GM12878 (cell line): ENCODE measurements around the gene DACH2.

Experiments
- ATF7 ChIP-seq: fragments of 450-650 bp; IDR thresholded peaks from 2 replicates; pipeline ENCODE4 v1.6.1; 2016; ENCODE audit warnings: low read depth, mild to moderate bottlenecking
- CBX3 ChIP-seq: fragments of 200-600 bp; sonication (generic); IDR thresholded peaks from 2 replicates; pipeline ENCODE4 v1.6.1; 2016; ENCODE audit warnings: low read depth, borderline replicate concordance
- CHD2 ChIP-seq: IDR thresholded peaks from 2 replicates; pipeline ENCODE4 v1.6.1; 2011; ENCODE audit warnings: low read depth, low read length, improper control_type of control experiment, borderline replicate concordance
- CTCF ChIP-seq, 3 experiments: IDR thresholded peaks in 2 of 3; conservative IDR thresholded peaks in 1 of 3; 2 replicates each; pipeline ENCODE4 v1.5.1; 2011; ENCODE audit warnings: low read depth in 3 of 3, low read length in 3 of 3, mild to moderate bottlenecking in 3 of 3, control low read depth in 2 of 3, moderate library complexity in 2 of 3, inconsistent platforms in 1 of 3, mixed read lengths in 1 of 3; ENCODE audit not compliant: control insufficient read depth in 2 of 3, insufficient read depth in 1 of 3; ENCODE audit errors: extremely low read depth in 1 of 3
- EZH2 ChIP-seq: IDR thresholded peaks from 2 replicates; pipeline ENCODE4 v1.6.1; 2012; ENCODE audit warnings: low read depth, mild to moderate bottlenecking, control low read depth, inconsistent platforms, low read length, borderline replicate concordance; ENCODE audit not compliant: control insufficient read depth
- JUNB ChIP-seq: IDR thresholded peaks from 2 replicates; pipeline ENCODE4 v1.6.1; 2016; ENCODE audit warnings: antibody characterized with exemption, mild to moderate bottlenecking
- MAX ChIP-seq: IDR thresholded peaks from 2 replicates; pipeline ENCODE4 v1.6.1; 2012; ENCODE audit warnings: low read depth, low read length, improper control_type of control experiment
- MXI1 ChIP-seq: fragments of 150-350 bp; IDR thresholded peaks from 2 replicates; pipeline ENCODE4 v1.6.1; 2011; ENCODE audit warnings: low read depth, mild to moderate bottlenecking, inconsistent platforms, low read length, improper control_type of control experiment
- NRF1 ChIP-seq: conservative IDR thresholded peaks from 2 replicates; pipeline ENCODE4 v1.6.1; 2011; ENCODE audit warnings: mild to moderate bottlenecking, low read depth, low read length, improper control_type of control experiment
- PML ChIP-seq: IDR thresholded peaks from 2 replicates; pipeline ENCODE4 v1.6.1; 2012; ENCODE audit warnings: low read length, inconsistent platforms
- POLR2A ChIP-seq: IDR thresholded peaks from 2 replicates; pipeline ENCODE4 v1.6.1; 2011; ENCODE audit warnings: low read depth, mild to moderate bottlenecking, low read length
- SRF ChIP-seq, 2 experiments: IDR thresholded peaks; 2 replicates each; pipeline ENCODE4 v1.6.1; 2011; ENCODE audit warnings: low read depth in 2 of 2, low read length in 2 of 2, mild to moderate bottlenecking in 1 of 2, moderate library complexity in 1 of 2
- TF ChIP-seq, protein P1 (sequence below): IDR thresholded peaks from 2 replicates; pipeline ENCODE4 v1.6.1; 2011; ENCODE audit warnings: low read depth, low read length, improper control_type of control experiment, borderline replicate concordance

DNA sequence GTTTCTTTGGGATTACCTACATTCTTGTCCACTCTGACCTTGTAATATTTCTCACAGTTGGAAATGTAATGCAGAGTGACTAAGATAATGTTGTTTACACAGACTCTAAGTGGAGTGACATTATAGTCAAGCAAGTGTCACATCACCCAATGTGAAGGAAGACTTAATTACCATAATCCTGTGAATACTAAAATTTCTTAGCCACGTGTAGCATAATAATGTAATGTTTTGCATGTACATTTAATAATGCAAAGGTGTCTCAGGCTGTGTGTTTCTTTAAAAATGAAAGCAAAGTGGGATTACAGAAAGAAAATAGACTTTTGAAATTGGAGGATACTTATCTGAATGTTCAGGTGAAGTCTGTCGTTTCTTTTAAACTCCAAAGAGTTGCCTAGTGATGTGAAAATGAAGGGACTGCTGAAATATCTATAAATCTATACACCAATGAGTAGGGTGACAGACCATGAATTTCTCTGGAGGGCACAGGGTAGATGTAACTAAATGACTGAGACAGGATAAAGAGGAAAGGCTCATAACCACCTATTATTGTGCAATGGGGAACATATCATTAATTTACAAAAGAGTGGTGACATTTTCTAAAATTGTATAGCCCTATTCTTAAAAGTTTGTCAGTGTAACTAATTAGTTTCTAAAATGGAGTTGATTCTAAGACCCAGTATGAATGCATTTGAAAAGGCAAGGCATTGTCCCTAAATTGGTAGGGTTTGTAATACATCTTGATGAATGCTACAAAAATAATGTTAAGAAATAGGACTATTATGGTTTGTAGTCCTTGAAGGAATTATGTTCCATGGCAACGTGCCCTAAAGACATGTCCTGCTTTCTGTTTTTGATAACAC lies 235.7 kb downstream of the DACH2 start:
- TF ChIP-seq, protein P1, sequence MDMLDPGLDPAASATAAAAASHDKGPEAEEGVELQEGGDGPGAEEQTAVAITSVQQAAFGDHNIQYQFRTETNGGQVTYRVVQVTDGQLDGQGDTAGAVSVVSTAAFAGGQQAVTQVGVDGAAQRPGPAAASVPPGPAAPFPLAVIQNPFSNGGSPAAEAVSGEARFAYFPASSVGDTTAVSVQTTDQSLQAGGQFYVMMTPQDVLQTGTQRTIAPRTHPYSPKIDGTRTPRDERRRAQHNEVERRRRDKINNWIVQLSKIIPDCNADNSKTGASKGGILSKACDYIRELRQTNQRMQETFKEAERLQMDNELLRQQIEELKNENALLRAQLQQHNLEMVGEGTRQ: no peak
- TF ChIP-seq EZH2 (no peak), PML (no peak), CHD2 (no peak), JUNB (no peak), NRF1 (no peak), MXI1 (no peak), SRF (IDR thresholded peaks at IDR 0.05; ENCODE audit: low read depth in 2 of 2, low read length in 2 of 2) (no peak), CTCF (IDR thresholded peaks at IDR 0.05 in 2 of 3, conservative IDR thresholded peaks at IDR 0.05 in 1 of 3; ENCODE audit: control insufficient read depth in 2 of 3, extremely low read depth in 1 of 3, insufficient read depth in 1 of 3, low read depth in 3 of 3, low read length in 3 of 3) (no peak), CBX3 (no peak), MAX (no peak), ATF7 (no peak), POLR2A (no peak)
